ENCODE data around the gene ZBTB20. TPM values are rescaled to one million over a fixed set of nuclear protein-coding genes. Genes with fewer than 3 reads are reported as not detected.

ZBTB20 gene
- total RNA-seq, 5 donors from 2014 or later (not counting 1 experiment from before 2014, with no cell fraction given): 43.1 to 80.7 (median 48.4) TPM

- Mint-ChIP-seq H3K4me3 (no peak overlapping the region), H3K9me3 (no peaks in the 10 kb centered on the region), H3K36me3 (peaks cover 50% of the 10 kb centered on the region), H3K27me3 (no peaks in the 10 kb centered on the region), H3K27ac (no peak overlapping the region), H3K4me1 (peaks cover 45 to 56% (median 53%) of the 10 kb centered on the region in 3 donors)
- no peaks in the 10 kb centered on the region for H3K27me3 ChIP-seq (replicated peaks in 1 of 2; ENCODE audit: control insufficient read depth in 2 of 2, extremely low read depth in 1 of 2, insufficient read depth in 2 of 2, low read length in 1 of 2)
- H3K4me1 ChIP-seq (ENCODE audit: control insufficient read depth in 1 of 2, extremely low read depth in 1 of 2, insufficient read depth in 2 of 2, low read length in 2 of 2): peaks cover 0 to 18% of the 10 kb centered on the region in 2 experiments
- POLR2A ChIA-PET: no interaction called here
- H3K9me3 ChIP-seq: no peaks in the 10 kb centered on the region
- H3K36me3 ChIP-seq (ENCODE audit: control insufficient read depth in 2 of 2, extremely low read depth in 1 of 2, insufficient read depth in 1 of 2, low read length in 1 of 2): no peaks in the 10 kb centered on the region
- no peak for ATAC-seq (replicated peaks in 1 of 4)
- no peak overlapping the region for H3K4me3 ChIP-seq (ENCODE audit: control insufficient read depth in 1 of 2, extremely low read depth in 1 of 2, low read length in 1 of 2)
- no peak overlapping the region for H3K27ac ChIP-seq (ENCODE audit: low read length)
- DNase-seq: no peak
- CTCF ChIA-PET: no interaction called here
- whole genome bisulfite sequencing (ENCODE audit: insufficient coverage): no CpG with 5 or more reads among the region's 2 CpGs
Observed at GRCh38 chr3:115071166-115071565, 75.9 kb downstream of the ZBTB20 start.

- peaks cover 0 to 18% of the 10 kb centered on the region in 2 experiments for H3K4me1 ChIP-seq (ENCODE audit: control insufficient read depth in 1 of 2, extremely low read depth in 1 of 2, insufficient read depth in 2 of 2, low read length in 2 of 2)
- H3K4me3 ChIP-seq (ENCODE audit: control insufficient read depth in 1 of 2, extremely low read depth in 1 of 2, low read length in 1 of 2): no peak overlapping the region
- H3K27me3 ChIP-seq (replicated peaks in 1 of 2; ENCODE audit: control insufficient read depth in 2 of 2, extremely low read depth in 1 of 2, insufficient read depth in 2 of 2, low read length in 1 of 2): no peaks in the 10 kb centered on the region
- H3K9me3 Mint-ChIP-seq: no peaks in the 10 kb centered on the region
- peaks cover 55% of the 10 kb centered on the region for H3K36me3 Mint-ChIP-seq
- DNase-seq (no peak), ATAC-seq (replicated peaks in 1 of 4) (peak in 1 of 4 experiments; percentile 39)
- H3K36me3 ChIP-seq (ENCODE audit: control insufficient read depth in 2 of 2, extremely low read depth in 1 of 2, insufficient read depth in 1 of 2, low read length in 1 of 2): no peaks in the 10 kb centered on the region
- H3K4me1 Mint-ChIP-seq: peaks cover 38 to 45% (median 39%) of the 10 kb centered on the region in 3 donors
- ChIA-PET POLR2A (interaction anchor here in 1 of 2 donors (0.7 kb wide), 1 partner anchor 640 kb away, joined by 3 read pairs; no protein-coding TSS in a partner anchor), CTCF (no interaction called here)
- no peak overlapping the region for H3K27ac ChIP-seq (ENCODE audit: low read length)
- H3K27ac Mint-ChIP-seq: peak overlapping the region in 1 of 2 donors; percentile 62
- H3K4me3 Mint-ChIP-seq: peak overlapping the region in 1 of 3 donors; percentile 7
- H3K9me3 ChIP-seq: no peaks in the 10 kb centered on the region
- no peaks in the 10 kb centered on the region for H3K27me3 Mint-ChIP-seq
Observed at GRCh38 chr3:115068799-115069198, 78.3 kb downstream of the ZBTB20 start.

- Mint-ChIP-seq H3K36me3 (peaks cover 42% of the 10 kb centered on the region), H3K27ac (no peak overlapping the region), H3K4me1 (peaks cover 0 to 10% (median 6%) of the 10 kb centered on the region in 3 donors), H3K27me3 (no peaks in the 10 kb centered on the region), H3K9me3 (peaks cover 0 to 4% (median 0%) of the 10 kb centered on the region in 3 donors), H3K4me3 (no peak overlapping the region)
- H3K36me3 ChIP-seq (ENCODE audit: control insufficient read depth in 2 of 2, extremely low read depth in 1 of 2, insufficient read depth in 1 of 2, low read length in 1 of 2): no peaks in the 10 kb centered on the region
- no peaks in the 10 kb centered on the region for H3K9me3 ChIP-seq
- no peak overlapping the region for H3K4me3 ChIP-seq (ENCODE audit: control insufficient read depth in 1 of 2, extremely low read depth in 1 of 2, low read length in 1 of 2)
- DNase-seq (no peak), ATAC-seq (replicated peaks in 1 of 4) (no peak)
- ChIA-PET CTCF (no interaction called here), POLR2A (no interaction called here)
- H3K4me1 ChIP-seq (ENCODE audit: control insufficient read depth in 1 of 2, extremely low read depth in 1 of 2, insufficient read depth in 2 of 2, low read length in 2 of 2): no peaks in the 10 kb centered on the region
- no peak overlapping the region for H3K27ac ChIP-seq (ENCODE audit: low read length)
- no peaks in the 10 kb centered on the region for H3K27me3 ChIP-seq (replicated peaks in 1 of 2; ENCODE audit: control insufficient read depth in 2 of 2, extremely low read depth in 1 of 2, insufficient read depth in 2 of 2, low read length in 1 of 2)
Observed at GRCh38 chr3:115062412-115062956, 84.6 kb downstream of the ZBTB20 start.

- Histone ChIP-seq H3K27ac (ENCODE audit: low read length) (no peak overlapping the region), H3K9me3 (no peaks in the 10 kb centered on the region), H3K36me3 (ENCODE audit: control insufficient read depth in 2 of 2, extremely low read depth in 1 of 2, insufficient read depth in 1 of 2, low read length in 1 of 2) (no peaks in the 10 kb centered on the region), H3K4me3 (ENCODE audit: control insufficient read depth in 1 of 2, extremely low read depth in 1 of 2, low read length in 1 of 2) (no peak overlapping the region), H3K4me1 (ENCODE audit: control insufficient read depth in 1 of 2, extremely low read depth in 1 of 2, insufficient read depth in 2 of 2, low read length in 2 of 2) (no peaks in the 10 kb centered on the region), H3K27me3 (replicated peaks in 1 of 2; ENCODE audit: control insufficient read depth in 2 of 2, extremely low read depth in 1 of 2, insufficient read depth in 2 of 2, low read length in 1 of 2) (no peaks in the 10 kb centered on the region)
- WGBS (ENCODE audit: insufficient coverage): 85% methylated on average over 2 of the region's 2 CpGs
- Mint-ChIP-seq H3K4me1 (peaks cover 0 to 11% (median 6%) of the 10 kb centered on the region in 3 donors), H3K36me3 (peaks cover 41% of the 10 kb centered on the region), H3K9me3 (peaks cover 0 to 4% (median 0%) of the 10 kb centered on the region in 3 donors), H3K4me3 (no peak overlapping the region), H3K27me3 (no peaks in the 10 kb centered on the region), H3K27ac (no peak overlapping the region)
- CTCF ChIA-PET: interaction anchor here in 1 of 2 donors (0.6 kb wide), 1 partner anchor 1224 kb away, joined by 8 read pairs; no protein-coding TSS in a partner anchor
- DNase-seq: no peak
- ATAC-seq (replicated peaks in 1 of 4): no peak
- POLR2A ChIA-PET: no interaction called here
Observed at GRCh38 chr3:115062009-115062408, 85.1 kb downstream of the ZBTB20 start.

GRCh38 chr3:115052906-115053305 lies 94.2 kb downstream of the ZBTB20 start:
- Histone ChIP-seq H3K27me3 (replicated peaks in 1 of 2; ENCODE audit: control insufficient read depth in 2 of 2, extremely low read depth in 1 of 2, insufficient read depth in 2 of 2, low read length in 1 of 2) (no peaks in the 10 kb centered on the region), H3K4me1 (ENCODE audit: control insufficient read depth in 1 of 2, extremely low read depth in 1 of 2, insufficient read depth in 2 of 2, low read length in 2 of 2) (no peaks in the 10 kb centered on the region), H3K4me3 (ENCODE audit: control insufficient read depth in 1 of 2, extremely low read depth in 1 of 2, low read length in 1 of 2) (no peak overlapping the region), H3K36me3 (ENCODE audit: control insufficient read depth in 2 of 2, extremely low read depth in 1 of 2, insufficient read depth in 1 of 2, low read length in 1 of 2) (no peaks in the 10 kb centered on the region), H3K9me3 (no peaks in the 10 kb centered on the region), H3K27ac (ENCODE audit: low read length) (no peak overlapping the region)
- WGBS (ENCODE audit: insufficient coverage): 40% methylated on average over 1 of the region's 3 CpGs
- H3K9me3 Mint-ChIP-seq: no peaks in the 10 kb centered on the region
- ATAC-seq (replicated peaks in 1 of 4) (no peak), DNase-seq (no peak)
- ChIA-PET CTCF (interaction anchor here (0.6 to 1.0 kb wide), 4 partner anchors 11 to 666 kb away, joined by 3 to 5 read pairs (median 3); no protein-coding TSS in a partner anchor), POLR2A (interaction anchor here in 1 of 2 donors (0.6 kb wide), 1 partner anchor 96 kb away, joined by 4 read pairs; no protein-coding TSS in a partner anchor)
- H3K36me3 Mint-ChIP-seq: peaks cover 13% of the 10 kb centered on the region
- H3K27ac Mint-ChIP-seq: no peak overlapping the region
- H3K4me3 Mint-ChIP-seq: no peak overlapping the region
- no peaks in the 10 kb centered on the region for H3K27me3 Mint-ChIP-seq
- peaks cover 9 to 11% (median 11%) of the 10 kb centered on the region in 3 donors for H3K4me1 Mint-ChIP-seq

GRCh38 chr3:115042351-115042750 lies 104.7 kb downstream of the ZBTB20 start:
- H3K27me3 ChIP-seq (replicated peaks in 1 of 2; ENCODE audit: control insufficient read depth in 2 of 2, extremely low read depth in 1 of 2, insufficient read depth in 2 of 2, low read length in 1 of 2): no peaks in the 10 kb centered on the region
- ATAC-seq (replicated peaks in 1 of 4): no peak
- H3K9me3 ChIP-seq: no peaks in the 10 kb centered on the region
- no peak overlapping the region for H3K27ac ChIP-seq (ENCODE audit: low read length)
- no peaks in the 10 kb centered on the region for H3K27me3 Mint-ChIP-seq
- POLR2A ChIA-PET: interaction anchor here in 1 of 2 donors (0.6 to 1.2 kb wide), 2 partner anchors 124 to 721 kb away, joined by 3 to 4 read pairs; no protein-coding TSS in a partner anchor
- H3K36me3 Mint-ChIP-seq: peaks cover 3% of the 10 kb centered on the region
- no CpG with 5 or more reads among the region's 3 CpGs for WGBS (ENCODE audit: insufficient coverage)
- no peaks in the 10 kb centered on the region for H3K9me3 Mint-ChIP-seq
- H3K27ac Mint-ChIP-seq: no peak overlapping the region
- no peaks in the 10 kb centered on the region for H3K36me3 ChIP-seq (ENCODE audit: control insufficient read depth in 2 of 2, extremely low read depth in 1 of 2, insufficient read depth in 1 of 2, low read length in 1 of 2)
- H3K4me1 ChIP-seq (ENCODE audit: control insufficient read depth in 1 of 2, extremely low read depth in 1 of 2, insufficient read depth in 2 of 2, low read length in 2 of 2): no peaks in the 10 kb centered on the region
- no peak for DNase-seq
- H3K4me3 Mint-ChIP-seq: no peak overlapping the region
- H3K4me1 Mint-ChIP-seq: peaks cover 13 to 32% (median 15%) of the 10 kb centered on the region in 3 donors
- CTCF ChIA-PET: interaction anchor here (0.8 to 2.0 kb wide), 8 partner anchors 9 to 127 kb away, joined by 3 to 15 read pairs (median 4); no protein-coding TSS in a partner anchor
- no peak overlapping the region for H3K4me3 ChIP-seq (ENCODE audit: control insufficient read depth in 1 of 2, extremely low read depth in 1 of 2, low read length in 1 of 2)

All from T-cell (primary cell).